A549 (cell line): ENCODE measurements around the gene AWAT1.
"Not testable (repeated sequence)": the region's sequence is repeated elsewhere in the genome, so short reads cannot be mapped to it uniquely, and the experiment has no call there.

Experiments used
- FOSL2 ChIP-seq, 2 experiments: fragments of 450-650 bp in 1 of 2; fragments of >200 bp in 1 of 2; sonication (Bioruptor Twin) in 1 of 2; formaldehyde crosslinking; IDR thresholded peaks; 2 replicates each; pipeline versions ENCODE4 v1.5.0 to v1.6.1; 2016 to 2020; ENCODE audit warnings: mild to moderate bottlenecking in 1 of 2, moderate library complexity in 1 of 2
- KDM5A ChIP-seq: fragments of 200-600 bp; sonication (generic); IDR thresholded peaks from 2 replicates; pipeline ENCODE4 v1.6.1; 2016; ENCODE audit warnings: antibody characterized with exemption, mild to moderate bottlenecking
- PHF8 ChIP-seq: fragments of 200-600 bp; sonication (generic); IDR thresholded peaks from 2 replicates; pipeline ENCODE4 v1.6.1; 2016; ENCODE audit warnings: low read depth, mild to moderate bottlenecking, antibody characterized with exemption, moderate library complexity, borderline replicate concordance
- ZC3H11A ChIP-seq: fragments of 450-650 bp; IDR thresholded peaks from 2 replicates; pipeline ENCODE4 v1.6.1; 2014; ENCODE audit warnings: antibody characterized with exemption, mild to moderate bottlenecking

GRCh38 chrX:70274029-70274428 is 39.6 kb downstream of the AWAT1 start:
- TF ChIP-seq ZC3H11A; KDM5A; FOSL2 (IDR thresholded peaks at IDR 0.05); FOSL2 (CRISPR knock-in tag; IDR thresholded peaks at IDR 0.05); PHF8: not testable (repeated sequence)
